Neural cell (in vitro differentiated cells): ENCODE data around the gene HCK. TPM values are rescaled to one million over a fixed set of nuclear protein-coding genes. Genes with fewer than 3 reads are reported as not detected.

ENCODE experiments used
- H2AFZ ChIP-seq: fragments of 200-600, 300-800 bp; sonication (generic), shearing (Covaris generic); 2 replicates; pipeline ENCODE4 v1.6.0; 2014; ENCODE audit warnings: low read depth, mild to moderate bottlenecking, antibody characterized with exemption, low read length, moderate library complexity
- H3F3A ChIP-seq: fragments of 200-600 bp; shearing (Covaris generic); 2 replicates; pipeline ENCODE4 v1.6.1; 2016; ENCODE audit warnings: mild to moderate bottlenecking, moderate library complexity, mixed read lengths, antibody characterized with exemption, low read length; ENCODE audit not compliant: insufficient read depth, poor library complexity, severe bottlenecking
- H3K27ac ChIP-seq: fragments of 200-600, 300-800 bp; sonication (generic), shearing (Covaris generic); 2 replicates; pipeline ENCODE4 v1.5.1; 2014; ENCODE audit warnings: mild to moderate bottlenecking, low read length, moderate library complexity
- H3K27me3 ChIP-seq: fragments of 300-800, 200-600 bp; sonication (generic), shearing (Covaris generic); 2 replicates; pipeline ENCODE4 v1.6.0; 2014; ENCODE audit warnings: mild to moderate bottlenecking, low read depth, low read length, moderate library complexity; ENCODE audit not compliant: insufficient read depth
- H3K36me3 ChIP-seq: fragments of 300-800, 200-600 bp; sonication (generic), shearing (Covaris generic); 2 replicates; pipeline ENCODE4 v1.5.1; 2014; ENCODE audit warnings: mild to moderate bottlenecking, antibody characterized with exemption, low read length, moderate library complexity; ENCODE audit not compliant: insufficient read depth
- H3K4me2 ChIP-seq: fragments of 300-800, 200-600 bp; sonication (generic), shearing (Covaris generic); 2 replicates; pipeline ENCODE4 v1.6.0; 2014; ENCODE audit warnings: mild to moderate bottlenecking, low read length
- H3K4me3 ChIP-seq: fragments of 300-800, 200-600 bp; sonication (generic), shearing (Covaris generic); 2 replicates; pipeline ENCODE4 v1.5.1; 2014; ENCODE audit warnings: mild to moderate bottlenecking, low read length, moderate library complexity
- H3K79me2 ChIP-seq: fragments of 200-600 bp; shearing (Covaris generic); replicated peaks from 2 replicates; pipeline ENCODE4 v1.6.0; 2014; ENCODE audit warnings: mild to moderate bottlenecking, low read length, moderate library complexity; ENCODE audit not compliant: insufficient read depth
- H3K9ac ChIP-seq: fragments of 300-800, 200-600 bp; sonication (generic), shearing (Covaris generic); 2 replicates; pipeline ENCODE4 v1.6.1; 2016; ENCODE audit warnings: mild to moderate bottlenecking, low read length, mixed read lengths
- H3K9me2 ChIP-seq: fragments of 200-600 bp; shearing (Covaris generic); 2 replicates; pipeline ENCODE4 v1.6.1; 2016; ENCODE audit warnings: mild to moderate bottlenecking, low read length, mixed read lengths; ENCODE audit not compliant: insufficient read depth
- H3K9me3 ChIP-seq: fragments of 200-600, 300-800 bp; sonication (generic), shearing (Covaris generic); 2 replicates; pipeline ENCODE4 v1.6.1; 2016; ENCODE audit warnings: mild to moderate bottlenecking, mixed run types, low read length, moderate library complexity, mixed read lengths
- H4K20me1 ChIP-seq: fragments of 200-600 bp; shearing (Covaris generic); 2 replicates; pipeline ENCODE4 v1.6.1; 2016; ENCODE audit warnings: mild to moderate bottlenecking, mixed run types; ENCODE audit not compliant: insufficient read depth
- CTCF ChIP-seq: fragments of 450-650 bp; IDR thresholded peaks from 2 replicates; pipeline ENCODE4 v1.5.1; 2014; ENCODE audit warnings: antibody characterized with exemption, mild to moderate bottlenecking, moderate library complexity; ENCODE audit not compliant: poor library complexity, severe bottlenecking
- EP300 ChIP-seq: fragments of 450-650 bp; conservative IDR thresholded peaks from 2 replicates; pipeline ENCODE4 v1.6.1; 2014; ENCODE audit warnings: antibody characterized with exemption, mild to moderate bottlenecking, moderate library complexity; ENCODE audit not compliant: poor library complexity, severe bottlenecking
- EZH2 ChIP-seq: fragments of 200-600, 300-800 bp; shearing (Covaris generic), sonication (generic); IDR thresholded peaks from 2 replicates; pipeline ENCODE4 v1.6.1; 2014; ENCODE audit warnings: antibody characterized with exemption, low read length, borderline replicate concordance, mild to moderate bottlenecking; ENCODE audit not compliant: insufficient read depth, poor library complexity, severe bottlenecking
- MXI1 ChIP-seq: fragments of 450-650 bp; conservative IDR thresholded peaks from 2 replicates; pipeline ENCODE4 v1.6.1; 2014; ENCODE audit warnings: antibody characterized with exemption, mild to moderate bottlenecking; ENCODE audit not compliant: poor library complexity, severe bottlenecking
- POLR2AphosphoS5 ChIP-seq: IDR thresholded peaks from 2 replicates; pipeline ENCODE4 v1.6.1; 2012
- RAD21 ChIP-seq: fragments of 450-650 bp; conservative IDR thresholded peaks from 2 replicates; pipeline ENCODE4 v1.6.1; 2014; ENCODE audit warnings: antibody characterized with exemption, mild to moderate bottlenecking, moderate library complexity
- SMC3 ChIP-seq: fragments of 450-650 bp; conservative IDR thresholded peaks from 2 replicates; pipeline ENCODE4 v1.6.1; 2014; ENCODE audit warnings: antibody characterized with exemption, mild to moderate bottlenecking, moderate library complexity; ENCODE audit not compliant: poor library complexity
- TAF1 ChIP-seq: IDR thresholded peaks from 2 replicates; pipeline ENCODE4 v1.6.1; 2012; ENCODE audit warnings: low read depth
- polyA minus RNA-seq: library from RNA; depleted of rRNA, polyadenylated mRNA; stranded (reverse); fragments of >200 nt; gene quantifications from 2 replicates; pipeline ENCODE4 v1.2.3, GENCODE V29; 2014
- polyA plus RNA-seq: library from polyadenylated mRNA; depleted of rRNA; stranded (reverse); fragments of >200 nt; gene quantifications from 2 replicates; pipeline ENCODE4 v1.2.3, GENCODE V29; 2014
- TF ChIP-seq, protein P1 (sequence below): IDR thresholded peaks from 2 replicates; pipeline ENCODE4 v1.6.1; 2012; ENCODE audit warnings: borderline replicate concordance

The HCK gene
- polyA plus RNA-seq (0.58 TPM in 1 of 2 replicates, not detected in the other), polyA minus RNA-seq (not detected in 2 replicates)

DNA sequence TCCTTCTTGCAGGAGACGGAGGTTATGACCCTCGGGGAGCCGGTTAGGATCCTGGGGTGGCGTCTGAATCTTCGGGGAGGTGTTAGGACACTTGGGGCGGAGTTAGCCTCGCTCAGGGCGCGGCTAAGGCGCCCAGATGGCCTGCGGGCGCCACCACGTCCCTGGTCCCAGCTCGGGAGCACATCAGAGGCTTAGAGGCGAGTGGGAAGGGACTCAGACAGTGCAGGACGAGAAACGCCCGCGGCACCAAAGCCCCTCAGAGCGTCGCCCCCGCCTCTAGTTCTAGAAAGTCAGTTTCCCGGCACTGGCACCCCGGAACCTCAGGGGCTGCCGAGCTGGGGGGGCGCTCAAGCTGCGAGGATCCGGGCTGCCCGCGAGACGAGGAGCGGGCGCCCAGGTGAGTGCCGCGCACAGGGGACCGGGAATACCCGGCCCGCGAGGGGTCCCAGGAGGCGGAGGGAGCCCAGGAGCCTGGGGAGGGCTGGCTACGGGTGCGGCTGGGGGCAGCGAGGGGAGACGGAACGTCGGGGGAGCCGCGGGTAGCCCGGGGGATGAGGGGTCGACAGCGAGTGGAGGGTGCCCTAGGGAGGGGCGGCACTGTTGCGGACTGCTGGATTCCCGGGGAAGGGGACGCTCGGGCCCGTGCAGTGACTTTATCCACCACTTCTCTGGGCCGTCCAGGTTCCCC, at the start of gene HCK:
HCK (plus strand) TSS at position 153 of the 688 bp plus-strand sequence.
- H3K9me2 ChIP-seq = no peaks in the 10 kb centered on the region
- H3K4me3 ChIP-seq = peak within 1 kb of the TSS; percentile 46
- no peaks in the 10 kb centered on the region for H4K20me1 ChIP-seq
- H3K27ac ChIP-seq = no peak within 1 kb of the TSS
- peak; percentile 63 for TF ChIP-seq EZH2
- TF ChIP-seq, protein P1, sequence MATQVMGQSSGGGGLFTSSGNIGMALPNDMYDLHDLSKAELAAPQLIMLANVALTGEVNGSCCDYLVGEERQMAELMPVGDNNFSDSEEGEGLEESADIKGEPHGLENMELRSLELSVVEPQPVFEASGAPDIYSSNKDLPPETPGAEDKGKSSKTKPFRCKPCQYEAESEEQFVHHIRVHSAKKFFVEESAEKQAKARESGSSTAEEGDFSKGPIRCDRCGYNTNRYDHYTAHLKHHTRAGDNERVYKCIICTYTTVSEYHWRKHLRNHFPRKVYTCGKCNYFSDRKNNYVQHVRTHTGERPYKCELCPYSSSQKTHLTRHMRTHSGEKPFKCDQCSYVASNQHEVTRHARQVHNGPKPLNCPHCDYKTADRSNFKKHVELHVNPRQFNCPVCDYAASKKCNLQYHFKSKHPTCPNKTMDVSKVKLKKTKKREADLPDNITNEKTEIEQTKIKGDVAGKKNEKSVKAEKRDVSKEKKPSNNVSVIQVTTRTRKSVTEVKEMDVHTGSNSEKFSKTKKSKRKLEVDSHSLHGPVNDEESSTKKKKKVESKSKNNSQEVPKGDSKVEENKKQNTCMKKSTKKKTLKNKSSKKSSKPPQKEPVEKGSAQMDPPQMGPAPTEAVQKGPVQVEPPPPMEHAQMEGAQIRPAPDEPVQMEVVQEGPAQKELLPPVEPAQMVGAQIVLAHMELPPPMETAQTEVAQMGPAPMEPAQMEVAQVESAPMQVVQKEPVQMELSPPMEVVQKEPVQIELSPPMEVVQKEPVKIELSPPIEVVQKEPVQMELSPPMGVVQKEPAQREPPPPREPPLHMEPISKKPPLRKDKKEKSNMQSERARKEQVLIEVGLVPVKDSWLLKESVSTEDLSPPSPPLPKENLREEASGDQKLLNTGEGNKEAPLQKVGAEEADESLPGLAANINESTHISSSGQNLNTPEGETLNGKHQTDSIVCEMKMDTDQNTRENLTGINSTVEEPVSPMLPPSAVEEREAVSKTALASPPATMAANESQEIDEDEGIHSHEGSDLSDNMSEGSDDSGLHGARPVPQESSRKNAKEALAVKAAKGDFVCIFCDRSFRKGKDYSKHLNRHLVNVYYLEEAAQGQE = no peak
- H3K9me3 ChIP-seq = peaks cover 8% of the 10 kb centered on the region
- H3F3A ChIP-seq = no peaks in the 10 kb centered on the region
- H3K9ac ChIP-seq = no peak within 1 kb of the TSS
- peaks cover 55% of the 10 kb centered on the region for H3K27me3 ChIP-seq
- H3K79me2 ChIP-seq = no peaks in the 10 kb centered on the region
- H3K4me2 ChIP-seq = no peak within 1 kb of the TSS
- no peak within 1 kb of the TSS for H2AFZ ChIP-seq
- no peaks in the 10 kb centered on the region for H3K36me3 ChIP-seq

DNA sequence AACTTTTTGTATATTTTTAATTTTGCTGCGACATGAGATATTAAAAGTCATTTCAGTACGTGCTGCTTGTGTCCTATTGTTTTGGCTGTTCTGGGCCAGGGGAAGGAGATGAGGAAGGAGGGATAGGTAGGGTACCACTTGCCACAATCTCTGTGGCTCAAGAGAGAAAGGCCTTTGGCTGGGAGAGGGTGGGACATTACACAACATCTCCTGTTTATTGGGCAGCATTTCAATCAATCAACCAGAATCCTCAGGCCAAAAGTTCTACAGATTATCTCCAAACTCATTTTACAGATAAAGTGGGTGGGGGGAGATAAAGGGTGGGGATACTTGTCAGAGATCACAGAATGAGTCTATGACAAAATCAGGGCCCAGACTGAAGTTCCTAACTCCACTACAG, 48.7 kb upstream of the HCK start:
- TF ChIP-seq MXI1 = no peak
- H3K9me3 ChIP-seq = no peaks in the 10 kb centered on the region

GRCh38 chr20:32004963-32005362, 47.1 kb upstream of the HCK start:
- no peaks in the 10 kb centered on the region for H3K9me3 ChIP-seq
- H2AFZ ChIP-seq = no peak overlapping the region
- no peak overlapping the region for H3K27ac ChIP-seq

More for the DNA sequence above, 48.7 kb upstream of the HCK start:
- H3K9ac ChIP-seq = no peak overlapping the region
- no peaks in the 10 kb centered on the region for H3K9me2 ChIP-seq
- H3K27ac ChIP-seq = no peak overlapping the region
- no peaks in the 10 kb centered on the region for H3F3A ChIP-seq
- no peak overlapping the region for H3K4me3 ChIP-seq
- H2AFZ ChIP-seq = no peak overlapping the region
- H4K20me1 ChIP-seq = no peaks in the 10 kb centered on the region
- no peaks in the 10 kb centered on the region for H3K36me3 ChIP-seq
- no peak overlapping the region for H3K4me2 ChIP-seq
- H3K27me3 ChIP-seq = no peaks in the 10 kb centered on the region
- H3K79me2 ChIP-seq = no peaks in the 10 kb centered on the region

More at GRCh38 chr20:32004963-32005362, 47.1 kb upstream of the HCK start:
- no peak overlapping the region for H3K4me3 ChIP-seq
- H3K9ac ChIP-seq = no peak overlapping the region
- H3K27me3 ChIP-seq = no peaks in the 10 kb centered on the region
- H3K36me3 ChIP-seq = no peaks in the 10 kb centered on the region
- H3K4me2 ChIP-seq = no peak overlapping the region
- H3K9me2 ChIP-seq = no peaks in the 10 kb centered on the region
- no peaks in the 10 kb centered on the region for H3F3A ChIP-seq
- TF ChIP-seq MXI1 (no peak), EP300 (no peak), RAD21 (no peak), POLR2AphosphoS5 (no peak), CTCF (no peak), EZH2 (no peak), TAF1 (no peak), SMC3 (no peak)
- TF ChIP-seq, protein P1 = no peak
- H3K79me2 ChIP-seq = no peaks in the 10 kb centered on the region
- no peaks in the 10 kb centered on the region for H4K20me1 ChIP-seq
